Stimulated activated CD8-positive, alpha-beta memory T cell treated with anti-CD3 and anti-CD28 coated beads, Interleukin-12 subunit alpha, Interleukin-12 subunit beta, amount 100 ng/mL, for 4 hours (primary cell): ENCODE measurements around the gene NUP107.

Experiments used
- DNase-seq: peaks from one replicate; pipeline ENCODE4 v3.0.0-alpha.2; 2020; ENCODE audit warnings: low read depth

NUP107 gene

GRCh38 chr12:68773582-68773981 lies 86.8 kb downstream of the NUP107 start:
- DNase-seq: no peak

GRCh38 chr12:68775121-68775630 lies 88.4 kb downstream of the NUP107 start:
- DNase-seq: no peak

GRCh38 chr12:68776976-68777610 lies 90.3 kb downstream of the NUP107 start:
- no peak for DNase-seq

- no peak for DNase-seq
These were observed 92.5 kb downstream of the NUP107 start for GRCh38 chr12:68779280-68779679.

GRCh38 chr12:68780731-68781130 lies 94.0 kb downstream of the NUP107 start:
- no peak for DNase-seq

- DNase-seq: no peak
These were observed 95.0 kb downstream of the NUP107 start for GRCh38 chr12:68781728-68782127.

GRCh38 chr12:68784015-68784414 lies 97.2 kb downstream of the NUP107 start:
- DNase-seq: no peak

- DNase-seq: no peak
These were observed 98.6 kb downstream of the NUP107 start for GRCh38 chr12:68785358-68785757.

- DNase-seq: no peak
These were observed 99.0 kb downstream of the NUP107 start for GRCh38 chr12:68785823-68786222.

GRCh38 chr12:68786929-68787328 lies 100.2 kb downstream of the NUP107 start:
- DNase-seq: no peak

GRCh38 chr12:68788554-68789143 lies 101.9 kb downstream of the NUP107 start:
- DNase-seq: no peak

GRCh38 chr12:68789144-68789878 lies 102.5 kb downstream of the NUP107 start:
- no peak for DNase-seq

- no peak for DNase-seq
These were observed 103.5 kb downstream of the NUP107 start for GRCh38 chr12:68790081-68790951.

- DNase-seq: no peak
These were observed 104.1 kb downstream of the NUP107 start for GRCh38 chr12:68790952-68791234.

GRCh38 chr12:68791897-68792481 lies 105.2 kb downstream of the NUP107 start:
- DNase-seq: no peak

GRCh38 chr12:68792952-68793351 lies 106.2 kb downstream of the NUP107 start:
- no peak for DNase-seq

- no peak for DNase-seq
These were observed 106.7 kb downstream of the NUP107 start for GRCh38 chr12:68793436-68793835.

GRCh38 chr12:68793975-68794652 lies 107.3 kb downstream of the NUP107 start:
- DNase-seq: no peak

GRCh38 chr12:68794653-68795251 lies 108.0 kb downstream of the NUP107 start:
- no peak for DNase-seq
